NCI-H82 treated with DMSO at 0.1 percent for 48 hours (cell line): ENCODE measurements around the gene PLSCR1.
"Not testable (repeated sequence)": the region's sequence is repeated elsewhere in the genome, so short reads cannot be mapped to it uniquely, and the experiment has no call there.

Experiments
- DNase-seq: peaks from one replicate; lab custom pipeline; 2025; ENCODE audit not compliant: unreplicated experiment; lab: John Stamatoyannopoulos, UW

PLSCR1 gene

DNA sequence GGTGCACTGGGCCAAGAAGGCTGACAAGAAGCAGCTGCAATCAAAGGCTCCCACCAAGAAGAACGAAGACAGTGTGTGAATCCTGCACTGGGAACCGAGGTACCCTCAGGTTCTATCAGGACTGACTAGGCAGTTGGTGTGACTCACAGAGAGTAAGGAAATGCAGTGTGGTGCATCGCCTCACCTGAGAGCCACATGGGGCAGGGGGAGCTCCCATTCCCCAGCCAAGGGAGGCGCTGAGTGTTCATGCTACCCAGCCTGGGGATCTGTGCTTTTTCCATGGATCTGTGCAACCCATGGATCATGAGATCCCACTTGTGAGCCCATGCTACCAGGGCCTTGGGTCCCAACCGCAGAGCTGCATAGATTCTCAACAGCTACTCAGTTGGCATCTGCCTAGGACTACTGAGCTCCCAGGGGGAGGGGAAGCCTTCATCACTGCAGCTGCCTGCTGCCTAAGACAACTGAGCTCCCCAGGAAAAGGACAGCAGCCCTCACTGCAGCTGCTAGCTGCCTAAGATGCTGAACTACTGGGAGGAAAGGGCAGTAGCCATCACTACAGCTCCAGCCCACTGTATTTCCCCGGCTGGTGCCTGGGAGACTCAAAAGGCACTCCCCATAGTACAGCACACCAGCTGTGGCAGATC is 68.2 kb downstream of the PLSCR1 start:
- no peak for DNase-seq

DNA sequence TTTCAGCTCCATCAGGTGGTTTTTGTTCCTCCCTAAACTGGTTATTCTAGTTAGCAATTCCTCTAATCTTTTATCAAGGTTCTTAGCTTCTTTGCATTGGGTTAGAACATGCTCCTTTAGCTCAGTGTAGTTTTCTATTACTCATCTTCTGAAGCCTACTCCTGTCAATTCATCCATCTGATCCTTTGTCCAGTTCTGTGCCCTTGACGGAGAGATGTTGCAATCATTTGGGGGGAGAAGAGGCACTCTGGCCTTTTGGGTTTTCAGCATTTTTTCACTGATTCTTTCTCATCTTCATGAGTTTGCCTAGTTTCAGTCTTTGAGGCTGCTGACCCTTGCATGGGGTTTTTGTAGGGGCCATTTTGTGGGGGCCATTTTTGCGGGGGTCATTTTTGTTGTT is 69.4 kb downstream of the PLSCR1 start:
- not testable (repeated sequence) for DNase-seq

DNA sequence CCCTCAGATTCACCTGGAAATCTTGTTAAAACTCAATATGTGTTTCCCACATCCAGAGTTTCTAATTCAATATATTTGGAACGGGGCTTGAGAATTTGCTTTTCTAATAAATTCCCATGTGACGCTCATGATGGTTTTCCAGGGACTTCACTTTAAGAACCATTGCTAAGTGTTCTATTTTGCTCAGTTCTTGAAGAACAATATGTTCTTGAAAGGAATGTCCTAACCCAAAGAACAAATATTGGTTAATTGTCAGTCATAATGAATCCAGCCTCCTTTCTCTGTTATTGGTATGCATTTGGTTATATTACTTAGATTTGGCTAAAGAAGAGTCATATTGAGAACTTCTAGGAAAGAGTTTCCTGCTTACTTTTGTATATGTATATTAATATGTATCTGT is 70.7 kb downstream of the PLSCR1 start:
- DNase-seq, result no peak

DNA sequence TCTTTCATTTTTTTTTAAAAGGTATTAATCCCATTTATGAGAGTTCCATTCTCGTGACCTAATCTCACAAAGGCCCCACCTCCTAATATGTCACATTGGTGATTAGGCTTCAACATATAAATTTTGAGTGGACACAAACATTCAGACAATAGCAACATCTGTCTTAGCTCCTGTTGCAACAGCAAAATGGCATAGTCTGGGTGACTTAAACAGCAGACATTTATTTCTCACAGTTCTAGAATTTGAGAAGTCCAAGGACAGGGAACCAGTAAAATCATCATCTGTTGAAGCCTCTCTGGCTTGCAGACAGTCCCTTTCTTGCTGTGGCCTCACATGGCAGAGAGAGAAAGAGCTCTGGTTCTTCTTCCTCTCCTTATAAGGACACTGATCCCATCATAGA is 71.8 kb downstream of the PLSCR1 start:
- DNase-seq, result no peak

DNA sequence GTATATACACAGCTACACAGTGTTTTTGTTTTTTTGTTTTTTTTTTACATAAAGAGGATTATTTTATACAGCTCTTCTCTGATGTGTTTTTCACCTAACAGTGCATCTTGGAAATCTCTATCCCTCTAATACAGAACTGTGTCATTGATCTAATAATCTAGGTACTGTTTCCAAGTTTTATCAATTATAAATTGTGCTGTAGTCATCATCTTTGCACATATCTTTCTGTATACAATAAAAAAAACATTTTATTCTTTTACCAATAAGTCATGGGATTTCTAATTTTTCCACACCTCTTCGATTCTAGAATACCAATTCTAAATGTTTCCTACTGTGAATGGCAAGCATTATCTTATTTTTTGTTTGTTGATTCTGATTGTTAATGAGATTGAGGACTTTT is 73.4 kb downstream of the PLSCR1 start:
- DNase-seq, result no peak

DNA sequence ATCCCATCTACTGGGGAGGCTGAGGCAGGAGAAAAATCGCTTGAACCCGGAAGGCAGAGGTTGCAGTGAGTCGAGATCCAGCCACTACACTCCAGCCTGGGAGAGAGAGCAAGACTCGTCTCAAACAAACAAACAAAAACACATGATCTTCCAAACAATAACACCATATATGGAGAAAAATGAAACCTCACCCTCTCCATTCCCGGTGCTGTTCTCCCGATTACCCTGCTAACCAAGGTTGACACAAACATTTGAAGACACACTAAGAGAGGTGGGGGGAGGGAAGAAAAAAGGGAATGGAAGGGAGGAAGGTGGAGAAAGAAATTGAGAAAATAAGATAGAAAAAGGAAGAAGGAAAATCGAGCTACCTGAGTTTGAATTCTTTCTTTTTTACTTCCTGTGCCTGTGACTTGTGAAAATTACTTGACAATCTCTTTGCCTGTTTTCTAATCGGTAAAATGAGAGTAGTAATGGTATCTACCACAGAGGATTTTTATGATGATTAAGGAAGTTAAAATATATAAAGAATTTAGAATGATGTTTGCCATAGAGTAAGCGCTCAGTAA is 73.9 kb downstream of the PLSCR1 start:
- no peak for DNase-seq

DNA sequence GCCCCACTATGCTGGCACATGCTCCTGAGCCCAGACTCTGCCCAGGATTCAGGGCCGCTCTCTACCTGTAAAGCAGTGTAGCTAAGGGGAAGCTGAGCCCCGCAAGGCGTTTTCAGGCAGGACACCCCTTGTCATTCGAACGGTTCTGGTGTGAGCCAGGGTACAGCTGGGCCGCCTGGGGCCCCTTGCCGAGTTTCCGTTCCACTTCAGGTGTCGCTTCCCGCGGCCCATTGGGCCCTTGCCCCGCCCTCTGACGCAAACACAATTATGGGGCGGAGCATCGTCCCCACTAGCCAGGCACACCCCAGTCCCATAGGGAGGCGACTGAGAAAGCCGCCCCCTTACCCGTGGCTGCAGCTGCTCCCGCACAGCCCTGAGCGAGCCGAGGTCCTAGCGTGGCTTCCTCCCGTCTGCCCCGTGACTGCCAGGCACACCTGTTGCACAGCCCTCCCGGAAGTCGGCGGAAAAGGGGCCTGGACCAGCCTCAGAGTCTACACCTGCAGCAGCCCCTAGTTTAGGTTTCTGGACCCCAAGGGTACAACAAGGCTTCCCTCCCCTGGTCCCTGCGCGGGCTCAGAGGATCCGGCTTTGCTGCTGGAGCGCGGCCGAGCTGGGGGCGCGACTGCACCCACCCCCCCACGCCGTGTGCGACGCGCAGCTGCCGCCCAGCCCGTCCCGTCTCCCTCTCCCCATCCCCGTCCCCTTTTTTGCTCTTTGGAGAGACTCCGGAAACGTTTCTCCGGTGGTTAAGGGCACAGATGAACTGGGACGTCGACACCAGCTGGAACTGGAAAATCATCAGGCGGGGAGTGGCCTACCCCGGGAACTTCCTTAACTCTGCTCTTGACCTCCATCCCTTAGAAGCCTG is 75.0 kb downstream of the PLSCR1 start, which contains the start of gene PLSCR2:
Gene PLSCR2 (minus strand): TSS at position 412 of the 868 bp plus-strand sequence. CDS start 9,657 bp downstream, outside the sequence.
- DNase-seq, result no peak

DNA sequence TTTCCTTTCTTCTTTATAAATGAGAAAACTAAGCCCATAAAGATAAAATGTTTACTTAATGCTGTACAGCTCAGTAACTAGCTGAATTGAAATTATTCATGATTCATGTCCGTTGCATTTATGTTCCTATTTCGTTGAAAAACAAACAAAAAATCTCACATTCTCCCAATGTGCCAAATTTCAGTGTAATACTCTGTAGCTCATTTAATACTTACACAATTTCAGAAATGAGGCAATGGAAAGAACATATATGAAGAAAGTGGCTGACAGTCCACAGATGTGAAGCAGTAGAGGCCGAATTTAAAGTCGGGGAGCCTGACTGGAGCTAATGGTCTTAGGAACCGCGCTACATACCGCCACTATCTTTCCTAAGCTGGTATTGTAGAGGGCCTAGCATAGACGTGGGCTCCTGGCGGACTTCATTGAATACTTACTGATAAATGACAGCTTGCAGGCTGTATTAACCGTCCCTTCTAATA is 75.7 kb downstream of the PLSCR1 start:
- DNase-seq, result no peak

DNA sequence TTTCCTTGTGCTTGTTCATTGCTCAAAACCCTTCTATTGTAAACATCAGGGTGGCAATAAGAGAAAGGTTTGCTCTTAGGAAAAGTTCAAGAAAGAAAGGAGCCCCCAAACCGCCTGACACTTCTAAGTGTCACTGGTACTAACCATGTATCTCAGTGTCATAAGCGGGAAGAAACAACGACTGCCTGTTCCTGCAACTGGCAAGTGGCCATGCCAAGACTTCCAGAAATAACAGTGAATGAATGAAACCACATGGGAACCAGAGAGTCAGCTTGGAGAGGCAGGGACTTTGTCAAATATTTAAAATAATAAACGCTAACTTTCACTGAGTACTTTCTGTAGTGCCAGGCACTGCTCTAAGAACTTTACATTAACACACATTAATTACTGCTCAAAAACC is 76.2 kb downstream of the PLSCR1 start:
- DNase-seq, result no peak

DNA sequence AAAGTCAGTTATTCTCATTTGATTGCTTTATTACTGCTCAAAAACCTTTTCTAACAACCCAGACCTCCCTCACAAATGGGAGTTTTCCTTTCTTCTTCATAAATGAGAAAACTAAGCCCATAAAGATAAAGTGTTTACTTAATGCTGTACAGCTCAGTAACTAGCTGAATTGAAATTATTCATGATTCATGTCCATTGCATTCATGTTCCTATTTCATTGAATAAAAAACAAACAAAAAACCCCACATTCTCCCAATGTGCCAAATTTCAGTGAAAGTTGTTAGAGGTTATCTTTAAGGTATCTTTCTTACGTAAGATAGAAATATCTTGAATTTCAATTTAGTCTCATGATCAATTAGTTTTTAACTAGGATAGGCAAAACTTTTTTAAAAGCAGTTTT is 77.8 kb downstream of the PLSCR1 start:
- DNase-seq, result no peak

DNA sequence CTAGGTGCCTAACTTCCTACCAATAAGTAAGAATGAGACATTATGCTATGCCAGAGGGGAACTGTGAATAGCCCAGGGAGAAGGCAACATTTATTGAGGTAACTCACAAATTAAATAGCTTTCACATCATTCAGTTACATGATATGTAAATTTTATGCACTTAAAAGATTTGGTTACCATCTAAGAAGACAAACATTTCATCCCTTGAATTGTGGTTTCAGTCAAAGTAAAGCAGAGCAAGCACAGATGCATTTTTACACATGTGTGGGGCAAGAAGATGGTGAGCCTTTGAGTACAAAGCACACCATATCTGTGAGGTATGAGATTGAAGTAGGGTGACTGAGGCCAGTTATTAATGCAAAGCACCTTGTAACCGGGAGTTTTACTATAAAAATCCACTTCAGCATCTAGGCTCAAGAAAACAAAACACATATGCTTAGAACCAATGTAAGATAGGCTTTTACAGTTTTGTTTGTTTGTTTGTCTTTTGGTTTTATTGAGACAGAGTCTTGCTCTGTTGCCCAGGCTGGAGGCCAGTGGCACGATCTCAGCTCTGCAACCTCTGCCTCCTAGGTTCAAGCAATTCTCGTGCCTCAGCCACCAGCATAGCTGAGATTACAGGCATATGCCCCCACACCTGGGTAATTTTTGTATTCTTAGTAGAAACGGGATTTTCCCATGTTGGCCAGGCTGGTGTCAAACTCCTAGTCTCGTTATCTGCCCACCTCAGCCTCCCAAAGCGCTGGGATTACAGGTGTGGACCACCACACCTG is 78.5 kb downstream of the PLSCR1 start:
- no peak for DNase-seq
